Effector CD8-positive, alpha-beta T cell (primary cell): ENCODE data around the gene ZCCHC8.

ENCODE experiments used
- DNase-seq: peaks from one replicate; lab custom pipeline; 2025; lab: John Stamatoyannopoulos, UW

ZCCHC8 gene

DNA sequence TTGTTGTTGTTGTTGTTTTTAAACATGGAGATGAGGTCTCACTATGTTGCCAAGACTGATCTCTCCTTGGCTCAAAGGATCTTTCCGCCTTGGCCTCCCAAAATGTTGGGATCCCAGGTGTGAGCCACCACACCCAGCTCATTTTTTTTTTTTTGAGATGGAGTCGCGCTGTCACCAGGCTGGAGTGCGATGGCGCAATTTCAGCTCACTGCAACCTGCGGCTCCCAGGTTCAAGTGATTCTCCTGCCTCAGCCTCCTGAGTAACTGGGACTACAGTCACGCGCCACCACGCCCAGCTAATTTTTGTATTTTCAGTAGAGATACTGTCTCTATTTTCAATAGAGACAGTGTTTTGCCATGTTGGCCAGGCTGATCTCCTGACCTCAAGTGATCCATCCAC, 73.3 kb downstream of the ZCCHC8 start:
- no peak for DNase-seq

DNA sequence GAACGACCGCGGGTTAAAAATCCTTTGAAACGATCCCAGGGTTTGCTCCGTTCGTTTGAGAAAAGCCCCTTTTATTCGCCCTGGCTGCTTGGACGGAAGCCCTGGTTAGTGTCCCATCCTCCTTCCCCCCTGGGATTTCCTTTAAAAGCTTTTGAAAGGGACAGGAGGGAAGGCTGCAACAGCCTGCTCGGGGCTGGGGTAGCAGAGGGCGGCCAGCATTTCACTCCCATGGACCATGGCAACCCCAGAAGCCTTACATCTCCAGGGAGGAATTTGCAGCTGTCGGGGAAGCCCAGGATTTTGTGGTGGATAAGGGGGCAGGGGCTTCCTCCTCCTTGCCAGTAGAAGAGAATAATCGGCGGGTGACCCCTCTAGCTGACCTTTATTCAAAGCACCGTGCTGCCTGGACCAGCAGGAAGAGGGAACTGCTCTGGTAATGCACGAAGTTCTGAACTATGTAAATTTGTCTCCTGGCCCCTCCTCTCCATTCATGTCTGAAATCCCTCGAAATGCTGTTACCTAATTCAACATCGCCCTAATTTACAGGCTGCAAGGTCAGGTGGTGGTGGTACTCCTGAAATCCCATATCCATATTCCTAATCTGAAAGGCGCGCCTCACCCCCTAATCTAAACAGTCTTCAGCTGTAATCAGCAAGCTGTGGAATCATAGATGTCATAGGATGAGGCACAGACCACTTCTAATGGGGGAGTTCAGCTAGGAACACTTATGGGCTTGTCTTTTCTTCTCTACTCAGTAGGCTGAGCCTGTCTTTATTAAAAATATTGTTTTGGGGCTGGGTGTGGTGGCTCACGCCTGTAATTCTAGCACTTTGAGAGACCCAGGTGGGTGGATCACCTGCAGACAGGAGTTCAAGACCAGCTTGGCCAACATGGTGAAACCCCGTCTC, 77.2 kb downstream of the ZCCHC8 start:
- no peak for DNase-seq

DNA sequence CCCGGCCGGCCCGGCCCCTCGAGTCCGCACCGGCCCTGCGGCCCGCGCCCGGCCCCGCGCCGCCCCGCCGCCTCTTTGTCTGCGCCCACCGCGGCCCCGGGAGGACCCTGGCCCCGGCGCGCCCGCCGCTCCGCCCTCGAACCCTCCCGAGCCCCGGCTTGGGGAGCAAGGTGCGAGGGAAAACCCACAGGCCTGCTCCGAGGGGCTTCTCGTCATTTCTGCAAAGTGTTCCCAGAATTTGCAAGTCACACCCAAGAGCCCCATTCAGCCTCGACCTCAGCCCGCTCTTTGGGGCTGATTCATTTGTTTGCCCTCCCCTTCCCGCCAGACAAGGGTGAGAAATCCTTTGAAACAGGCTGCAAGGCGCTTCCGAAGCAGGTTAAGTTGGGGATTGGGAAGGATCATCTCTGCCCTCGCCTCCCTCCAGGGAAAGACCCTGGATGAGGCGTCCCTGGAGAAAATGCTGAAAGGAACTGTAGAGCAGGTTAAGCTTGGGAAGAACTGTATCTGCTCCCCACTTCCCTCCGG, 77.9 kb downstream of the ZCCHC8 start:
- no peak for DNase-seq

DNA sequence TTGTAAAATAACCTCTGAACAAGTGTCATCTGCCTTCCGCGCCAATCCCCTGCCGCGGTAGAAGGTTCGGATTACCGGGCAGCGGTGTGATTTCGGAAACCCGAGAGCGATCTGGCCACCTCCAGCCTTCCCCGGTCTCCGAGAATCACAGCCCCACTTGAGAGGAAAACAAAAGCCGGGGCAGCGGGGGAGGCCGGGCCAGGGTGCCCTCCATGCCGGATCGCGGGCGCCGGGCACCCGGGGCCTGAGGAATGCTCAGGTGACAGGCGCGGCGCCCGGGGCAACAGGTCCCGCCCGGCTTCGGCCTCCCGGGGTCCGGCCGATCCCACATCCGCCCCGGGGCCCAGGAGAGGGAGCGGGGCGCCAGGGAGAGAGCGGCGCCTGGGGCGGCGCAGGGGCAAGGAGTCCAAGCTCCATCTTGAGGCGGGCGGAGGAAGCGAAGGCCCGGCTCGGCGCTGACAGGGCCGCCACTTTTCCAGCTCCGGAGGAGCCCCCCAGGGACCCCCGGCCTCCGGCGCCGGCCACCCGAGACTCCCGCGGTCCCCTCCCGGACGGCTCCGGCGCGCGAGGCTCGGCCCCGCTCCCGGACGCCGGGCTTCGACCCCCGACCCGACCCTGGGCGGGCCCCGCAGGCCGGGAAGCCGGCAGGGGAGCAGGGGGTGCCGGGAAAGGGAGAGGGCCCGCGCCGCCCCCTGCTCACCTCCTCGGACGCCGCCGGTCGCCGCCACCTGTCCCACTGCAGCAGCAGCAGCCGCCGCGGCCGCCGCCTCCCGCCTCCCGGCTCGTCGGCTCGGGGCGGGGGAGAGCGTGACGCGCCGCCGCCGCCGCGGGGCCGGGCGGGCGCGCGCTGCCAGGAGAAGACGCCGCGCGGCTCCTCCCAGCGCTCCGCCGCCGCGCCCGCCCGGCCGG, 78.7 kb downstream of the ZCCHC8 start, which contains the start of gene CLIP1:
Gene CLIP1, minus strand, starts transcription at position 849 of the 909 bp plus-strand sequence. CDS start 42,217 bp downstream, outside the sequence.
- DNase-seq: peak; percentile 22
